ENCODE data around the gene IRF8. TPM values are rescaled to one million over a fixed set of nuclear protein-coding genes. Genes with fewer than 3 reads are reported as not detected.
A peak's percentile ranks its signal among the peaks of the same experiment; 100 is the strongest.
"Not testable (repeated sequence)": the region's sequence is repeated elsewhere in the genome, so short reads cannot be mapped to it uniquely, and the experiment has no call there.

Gene IRF8
- total RNA-seq, 4 donors from 2014 or later = 1.4 to 13.0 (median 8.8) TPM; not detected in 1

GRCh38 chr16:85935974-85936760 is 37.2 kb downstream of the IRF8 start:
- intact Hi-C loops (cut with DNase I) = no loop called here
- Histone ChIP-seq H3K9me3 (no peaks in the 10 kb centered on the region), H3K27me3 (peaks cover 0 to 87% (median 0%) of the 10 kb centered on the region in 4 donors), H3K4me1 (no peaks in the 10 kb centered on the region), H3K36me3 (no peaks in the 10 kb centered on the region), H3K4me3 (no peak overlapping the region), H3K27ac (peak overlapping the region in 2 of 4 donors; percentile 16 to 33)
- no peak for DNase-seq
- WGBS, 2 donors = 43 to 50% methylated on average over 22 of the region's 22 CpGs
- TF ChIP-seq POLR2A (IDR thresholded peaks at IDR 0.05) (no peak), CTCF (IDR thresholded peaks at IDR 0.05) (no peak)

- Histone ChIP-seq H3K9me3 (no peaks in the 10 kb centered on the region), H3K27ac (peak overlapping the region in 1 of 4 donors; percentile 33), H3K4me3 (no peak overlapping the region), H3K36me3 (no peaks in the 10 kb centered on the region), H3K4me1 (no peaks in the 10 kb centered on the region), H3K27me3 (peaks cover 0 to 83% (median 0%) of the 10 kb centered on the region in 4 donors)
- no peak for DNase-seq
- TF ChIP-seq CTCF (IDR thresholded peaks at IDR 0.05) (no peak), POLR2A (IDR thresholded peaks at IDR 0.05) (no peak)
- intact Hi-C loops (cut with DNase I) = no loop called here
- WGBS, 2 donors = 71 to 76% methylated on average over 12 of the region's 12 CpGs
These were observed 37.9 kb downstream of the IRF8 start for GRCh38 chr16:85936816-85937215.

- H3K36me3 ChIP-seq = no peaks in the 10 kb centered on the region
- intact Hi-C loops (cut with DNase I) = no loop called here
- no peak overlapping the region for H3K4me3 ChIP-seq
- DNase-seq = no peak
- H3K27ac ChIP-seq = no peak overlapping the region
- no peaks in the 10 kb centered on the region for H3K4me1 ChIP-seq
- TF ChIP-seq POLR2A (IDR thresholded peaks at IDR 0.05) (no peak), CTCF (IDR thresholded peaks at IDR 0.05) (no peak)
- no peaks in the 10 kb centered on the region for H3K9me3 ChIP-seq
- peaks cover 0 to 80% (median 0%) of the 10 kb centered on the region in 4 donors for H3K27me3 ChIP-seq
- WGBS, 2 donors = 41 to 60% methylated on average over 5 of the region's 5 CpGs
These were observed 41.3 kb downstream of the IRF8 start for GRCh38 chr16:85940214-85940613.

- Histone ChIP-seq H3K4me3 (no peak overlapping the region), H3K27ac (no peak overlapping the region), H3K36me3 (no peaks in the 10 kb centered on the region), H3K4me1 (no peaks in the 10 kb centered on the region), H3K27me3 (peaks cover 0 to 82% (median 0%) of the 10 kb centered on the region in 4 donors), H3K9me3 (no peaks in the 10 kb centered on the region)
- TF ChIP-seq CTCF (IDR thresholded peaks at IDR 0.05) (no peak), POLR2A (IDR thresholded peaks at IDR 0.05) (no peak)
- DNase-seq = no peak
- intact Hi-C loops (cut with DNase I) = no loop called here
- 72 to 80% methylated on average over 14 of the region's 14 CpGs for WGBS, 2 donors
These were observed 43.1 kb downstream of the IRF8 start for GRCh38 chr16:85941863-85942644.

GRCh38 chr16:85942659-85943058 is 43.7 kb downstream of the IRF8 start:
- H3K36me3 ChIP-seq; DNase-seq; H3K27ac ChIP-seq; H3K9me3 ChIP-seq; intact Hi-C loops (cut with DNase I); H3K4me3 ChIP-seq; H3K4me1 ChIP-seq: not testable (repeated sequence)
- WGBS, 2 donors = 92 to 95% methylated on average over 9 to 10 of the region's 10 CpGs
- peaks cover 0 to 82% (median 0%) of the 10 kb centered on the region in 4 donors for H3K27me3 ChIP-seq
